NK-92 (cell line): Measurements from ENCODE around the gene LMNTD1.
"Not testable (repeated sequence)": the region's sequence is repeated elsewhere in the genome, so short reads cannot be mapped to it uniquely, and the experiment has no call there.

Source experiments
- DNase-seq: peaks from one replicate; lab custom pipeline; 2025; ENCODE audit not compliant: unreplicated experiment; lab: John Stamatoyannopoulos, UW

The LMNTD1 gene

GRCh38 chr12:25491396-25492325 is 61.4 kb downstream of the LMNTD1 start:
- no peak for DNase-seq

- DNase-seq, result not testable (repeated sequence)
Measured at GRCh38 chr12:25488956-25489870, 63.9 kb downstream of the LMNTD1 start.

- no peak for DNase-seq
Measured at GRCh38 chr12:25482625-25483024, 70.5 kb downstream of the LMNTD1 start.

GRCh38 chr12:25480145-25480544 is 72.9 kb downstream of the LMNTD1 start:
- no peak for DNase-seq

DNA sequence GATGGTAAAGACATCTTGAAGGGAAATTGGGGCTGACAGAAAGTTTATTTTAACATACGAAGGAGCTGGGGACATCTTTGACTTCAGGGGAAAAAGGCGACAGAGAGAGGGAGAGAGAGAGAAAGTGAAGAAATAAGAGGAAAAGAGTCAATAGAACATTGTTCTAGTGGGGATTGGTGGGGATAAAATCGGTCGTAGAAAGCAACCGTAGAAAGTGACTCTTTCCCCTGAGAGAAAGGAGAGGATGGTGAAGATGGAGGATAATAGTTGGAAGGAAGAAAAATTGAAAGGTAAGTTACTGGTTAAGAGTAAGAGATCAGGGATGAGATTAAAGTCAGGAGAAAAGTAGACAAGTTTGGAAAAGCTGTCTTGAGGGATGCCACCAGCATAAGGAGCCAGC is 75.9 kb downstream of the LMNTD1 start:
- no peak for DNase-seq

DNA sequence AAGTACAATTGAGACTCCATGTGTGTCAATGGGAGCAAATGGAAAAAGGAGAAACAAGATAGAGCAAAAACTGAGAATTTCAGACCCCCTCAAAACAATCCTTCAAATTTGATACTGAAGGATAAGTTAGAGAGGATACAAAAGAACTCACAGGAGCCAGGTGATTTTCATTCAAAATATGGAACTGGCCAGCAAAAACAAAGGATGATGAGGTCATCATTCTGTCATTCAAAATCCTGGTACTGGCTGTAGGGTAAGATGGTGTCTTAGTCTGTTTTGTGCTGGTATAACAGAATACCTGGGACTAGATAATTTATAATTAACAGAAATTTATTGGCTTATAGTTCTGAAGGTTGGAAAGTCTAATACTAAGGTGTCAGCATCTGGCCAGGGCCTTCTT is 80.6 kb downstream of the LMNTD1 start:
- DNase-seq, result no peak

- no peak for DNase-seq
Measured at GRCh38 chr12:25469861-25470260, 83.2 kb downstream of the LMNTD1 start.

DNA sequence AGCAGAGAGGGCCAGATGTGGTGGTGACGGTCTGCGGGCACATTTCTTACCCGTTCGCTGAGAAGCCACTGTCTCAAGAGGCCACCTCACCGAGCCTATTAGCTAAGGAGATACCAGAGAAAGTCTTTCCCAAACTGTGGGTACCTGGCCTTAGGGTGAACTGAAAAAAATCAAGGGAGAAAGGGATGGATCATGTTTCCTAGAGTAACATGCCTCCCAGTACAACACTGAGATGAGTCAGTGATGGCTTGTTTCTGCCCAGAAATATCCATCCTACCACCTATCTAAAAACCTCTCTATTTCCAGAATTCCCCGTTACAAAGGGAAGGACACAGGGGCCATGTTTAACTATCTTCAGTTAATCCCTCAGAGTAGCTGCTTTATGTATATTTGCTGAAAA is 83.7 kb downstream of the LMNTD1 start:
- no peak for DNase-seq

DNA sequence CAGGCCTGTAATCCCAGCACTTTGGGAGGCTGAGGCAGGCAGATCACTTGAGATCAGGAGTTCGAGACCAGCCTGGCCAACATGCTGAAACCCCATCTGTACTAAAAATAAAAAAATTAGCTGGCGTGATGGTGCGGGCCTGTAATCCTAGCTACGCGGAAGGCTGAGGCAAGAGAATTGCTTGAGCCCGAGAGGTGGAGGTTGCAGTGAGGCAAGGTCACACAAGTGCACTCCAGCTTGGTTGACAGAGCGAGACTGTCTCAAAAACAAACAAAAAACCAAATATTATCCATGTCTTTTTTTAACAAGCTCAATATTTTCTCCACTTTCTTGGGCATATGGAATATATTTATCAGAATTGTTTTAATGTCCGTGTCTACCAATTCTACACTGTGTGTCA is 89.6 kb downstream of the LMNTD1 start:
- no peak for DNase-seq

- DNase-seq, result no peak
Measured at GRCh38 chr12:25463005-25463404, 90.1 kb downstream of the LMNTD1 start.

GRCh38 chr12:25459541-25459951 is 93.5 kb downstream of the LMNTD1 start:
- no peak for DNase-seq

DNA sequence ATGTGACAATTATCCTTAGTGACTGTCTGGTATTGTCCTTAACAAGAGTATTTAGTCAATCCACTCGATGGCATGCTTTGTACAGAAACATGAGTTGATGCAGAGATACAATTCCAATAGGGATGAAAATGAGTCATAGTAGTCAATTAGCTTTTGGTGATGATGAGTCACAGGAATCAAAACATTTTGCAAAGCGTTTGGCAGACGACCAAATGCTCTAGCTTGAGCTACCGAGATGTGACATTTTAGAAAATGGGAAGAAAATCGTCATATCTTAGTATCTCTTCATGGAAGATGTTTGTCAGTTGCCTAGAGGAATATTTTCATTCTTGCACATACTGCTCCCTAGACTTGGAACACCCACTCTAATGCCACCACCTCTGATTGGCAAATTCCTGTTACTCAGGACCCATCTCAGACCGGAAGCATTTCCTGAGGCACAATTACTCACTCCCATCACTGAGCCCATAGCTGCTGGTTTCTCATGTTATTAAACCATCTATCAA is 95.0 kb downstream of the LMNTD1 start:
- no peak for DNase-seq

GRCh38 chr12:25456474-25456873 is 96.6 kb downstream of the LMNTD1 start:
- DNase-seq, result no peak

DNA sequence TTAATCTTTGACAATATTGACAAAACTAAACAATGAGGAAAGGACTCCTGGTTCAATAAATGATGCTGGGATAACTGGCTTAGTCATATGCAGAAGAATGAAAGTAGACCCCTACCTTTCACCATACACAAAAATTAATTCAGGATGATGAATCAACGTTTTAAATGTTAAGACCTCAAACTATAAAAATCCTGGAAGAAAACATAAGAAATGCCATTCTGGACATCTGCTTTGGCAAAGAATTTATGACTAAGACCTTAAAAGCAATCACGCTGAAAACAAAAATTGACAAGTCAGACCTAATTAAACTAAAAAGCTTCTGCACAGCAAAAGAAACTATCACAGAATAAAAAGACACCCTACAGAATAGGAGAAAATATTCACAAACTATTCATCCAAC is 97.4 kb downstream of the LMNTD1 start:
- no peak for DNase-seq

DNA sequence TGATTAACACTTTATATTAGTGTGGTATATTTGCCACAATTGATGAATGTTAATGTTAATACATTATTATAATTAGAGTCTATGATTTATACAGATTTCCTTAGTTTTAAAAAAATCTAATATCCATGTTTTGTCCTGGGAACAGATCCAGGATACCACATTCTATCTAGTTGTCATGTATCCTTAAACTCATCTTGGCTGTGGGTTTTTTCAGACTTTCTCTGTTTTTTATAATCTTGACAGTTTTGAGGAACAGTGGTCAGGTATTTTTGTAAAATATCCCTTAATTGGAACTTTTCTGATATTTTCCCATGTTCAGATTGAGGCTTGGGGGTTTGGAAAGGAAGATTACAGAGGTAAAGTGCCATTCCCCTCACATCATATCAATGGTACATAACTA is 104.1 kb downstream of the LMNTD1 start:
- DNase-seq, result no peak

DNA sequence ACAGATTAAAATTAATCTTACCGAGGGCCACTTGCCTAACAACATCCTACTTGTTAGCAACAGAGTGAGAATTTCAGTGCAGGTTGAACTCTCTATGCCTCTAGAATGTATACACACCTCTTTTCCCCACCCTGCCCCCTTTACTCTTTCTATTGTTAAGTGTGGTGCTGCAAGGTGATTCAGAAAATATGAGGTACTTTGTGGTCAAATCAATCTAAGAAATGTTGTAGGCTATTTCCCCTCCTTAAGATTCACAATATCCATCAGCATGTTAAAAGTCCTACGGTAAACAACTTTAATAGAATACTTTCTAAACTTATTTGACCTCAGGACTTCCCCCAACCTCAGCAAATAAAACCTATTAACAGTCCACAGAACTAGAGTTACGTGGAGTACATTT is 106.0 kb downstream of the LMNTD1 start:
- DNase-seq, result no peak

DNA sequence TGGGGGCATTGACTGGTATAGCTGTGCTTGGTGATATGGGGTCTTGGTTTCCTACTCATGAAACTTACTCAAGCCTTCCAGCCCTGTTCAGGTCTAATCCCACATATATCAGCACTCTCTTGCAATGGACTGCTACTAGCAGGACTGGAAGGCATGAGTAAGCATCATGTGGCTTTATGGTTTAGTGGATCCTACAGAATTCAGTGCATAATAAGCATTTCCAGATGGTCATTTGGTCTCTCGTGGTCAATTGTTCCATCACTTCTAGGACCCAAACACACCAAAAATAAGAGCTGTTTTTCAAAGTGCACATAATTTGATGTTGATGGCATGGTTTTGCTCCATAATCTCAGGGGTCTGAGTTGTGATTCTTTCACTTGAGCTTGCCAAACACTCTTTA is 114.4 kb downstream of the LMNTD1 start:
- no peak for DNase-seq

DNA sequence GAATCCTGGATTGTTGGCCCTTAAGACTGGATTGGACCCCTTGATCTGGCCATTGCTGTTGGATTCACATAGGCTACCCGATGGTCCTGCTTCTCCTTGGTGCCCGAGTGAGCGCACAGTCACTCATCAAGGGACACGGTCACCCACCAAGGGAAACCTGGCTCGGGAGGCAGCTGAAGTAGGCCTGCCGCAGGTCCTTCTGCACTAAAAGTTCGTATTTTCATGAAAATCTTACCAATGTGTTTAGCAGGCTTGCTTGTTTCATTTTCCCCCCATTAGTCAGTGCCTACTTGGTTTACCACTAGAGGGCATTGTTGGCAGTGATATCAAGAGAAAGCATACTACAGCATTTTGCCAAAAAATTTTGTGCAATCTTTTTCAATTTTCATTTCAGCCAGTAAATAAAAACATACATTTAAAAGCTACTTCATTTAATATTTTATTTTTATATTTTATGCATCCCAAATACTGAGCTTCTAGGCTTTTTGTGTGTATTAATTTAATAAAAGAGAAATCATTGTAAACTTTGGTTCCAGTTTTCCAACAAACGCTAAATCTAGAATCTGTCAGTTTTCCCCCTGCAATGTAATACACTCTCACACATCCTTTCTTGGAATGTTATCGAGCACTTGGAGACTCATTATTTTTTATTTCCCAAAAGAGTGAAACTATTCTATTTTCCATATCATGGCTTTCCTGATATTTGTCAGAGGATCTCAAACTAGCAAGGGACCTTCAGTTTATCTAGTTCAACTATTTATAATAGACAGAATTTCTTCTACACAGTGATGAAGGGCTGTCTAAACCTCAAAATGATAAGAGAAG is 116.7 kb downstream of the LMNTD1 start:
- DNase-seq, result no peak

- DNase-seq, result no peak
Measured at GRCh38 chr12:25435431-25435830, 117.7 kb downstream of the LMNTD1 start.

DNA sequence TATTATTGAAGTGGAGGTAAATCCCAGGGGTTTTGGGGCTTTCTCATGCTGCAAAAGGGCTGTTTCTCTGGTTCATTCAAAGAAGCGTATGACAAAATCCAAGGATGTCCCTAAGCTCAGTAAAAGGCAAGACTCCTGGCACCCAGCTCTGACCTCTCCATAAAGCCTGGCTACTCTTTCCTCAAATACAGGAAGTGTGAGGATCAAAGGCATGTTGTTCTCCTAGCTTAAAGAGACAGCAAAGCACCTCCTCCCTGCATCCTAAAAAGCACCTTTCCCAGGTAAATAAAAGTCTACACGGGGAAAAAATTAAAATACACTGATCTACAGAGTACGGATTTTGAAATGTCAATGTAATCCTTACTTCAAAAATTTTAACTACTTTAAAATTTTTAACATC is 118.6 kb downstream of the LMNTD1 start:
- no peak for DNase-seq
